Femur (tissue), 1 donor: ENCODE results near the gene LZTR1.

Source experiments
- DNase-seq: peaks from one replicate; pipeline ENCODE4 v3.0.0-alpha.2; 2017

Gene LZTR1

GRCh38 chr22:20983081-20983771 is 1.1 kb downstream of the LZTR1 start:
- DNase-seq: no peak

DNA sequence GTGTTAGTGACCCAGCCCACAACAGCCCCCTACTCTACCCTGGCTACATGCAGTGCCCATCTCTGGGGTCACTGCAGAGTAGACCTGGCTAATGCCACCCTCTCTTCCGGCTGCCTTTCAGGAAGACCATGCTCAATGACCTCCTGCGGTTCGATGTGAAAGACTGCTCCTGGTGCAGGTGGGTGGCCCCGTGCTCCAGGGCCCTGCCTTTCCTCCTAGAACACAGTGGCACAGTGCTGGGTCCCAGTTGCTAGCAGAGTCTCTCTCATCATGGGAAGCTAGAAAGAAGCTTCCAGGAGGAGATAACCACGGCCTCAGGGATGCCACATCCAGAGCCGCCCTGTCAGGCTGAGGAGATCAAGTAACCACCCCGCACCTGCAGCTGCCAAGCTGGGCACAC is 3.6 kb downstream of the LZTR1 start:
- no peak for DNase-seq

DNA sequence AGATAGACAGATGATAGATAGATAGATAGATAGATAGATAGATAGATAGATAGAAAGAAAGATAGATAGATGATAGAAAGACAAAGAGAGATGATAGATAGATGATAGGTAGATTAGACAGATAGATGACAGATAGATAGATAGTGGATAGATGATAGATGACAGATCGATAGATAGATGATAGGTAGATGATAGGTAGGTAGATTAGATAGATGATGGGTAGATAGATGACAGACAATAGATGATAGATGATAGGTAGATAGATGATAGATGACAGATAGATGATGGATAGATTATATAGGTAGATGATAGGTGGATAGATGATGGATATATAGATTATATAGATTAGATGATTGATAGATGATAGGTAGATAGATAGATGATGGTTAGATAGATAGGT is 4.3 kb downstream of the LZTR1 start:
- no peak for DNase-seq

- DNase-seq: no peak
These were observed 5.3 kb downstream of the LZTR1 start for GRCh38 chr22:20987375-20987774.

DNA sequence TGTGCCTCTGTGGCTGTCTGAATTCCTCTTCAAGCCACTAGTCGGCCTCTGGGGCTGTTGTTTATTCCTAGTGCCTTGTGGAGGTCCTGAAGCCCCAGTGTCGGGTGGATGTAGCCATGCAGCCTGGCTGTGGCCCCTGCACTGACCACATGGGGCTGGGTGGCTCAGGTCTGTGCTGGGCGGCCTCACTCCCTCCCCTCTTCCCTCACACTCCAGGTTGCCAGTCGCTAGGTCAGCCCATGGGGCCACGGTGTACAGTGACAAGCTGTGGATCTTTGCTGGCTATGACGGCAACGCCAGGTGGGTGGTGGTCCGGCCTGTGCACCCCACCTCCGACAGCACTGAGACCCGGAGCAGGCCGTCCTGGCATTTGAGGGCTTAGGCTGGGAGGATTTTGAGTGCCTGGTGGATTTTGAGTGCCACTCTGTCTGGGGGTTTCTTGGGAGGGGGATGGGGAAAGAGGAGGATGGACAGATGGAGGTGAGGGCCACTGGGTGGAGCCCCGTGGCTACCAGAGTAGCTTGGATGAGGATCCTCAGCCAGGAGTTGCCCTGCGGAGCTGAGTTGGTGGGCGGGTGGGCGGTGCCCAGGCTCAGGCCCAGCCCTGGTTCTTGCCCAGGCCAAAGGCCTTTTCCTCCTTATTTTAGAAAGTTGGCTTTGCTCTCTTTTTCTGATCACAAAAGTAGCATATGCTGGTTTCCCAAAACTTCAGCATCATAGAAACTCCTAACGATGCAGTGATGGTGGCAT is 6.7 kb downstream of the LZTR1 start:
- no peak for DNase-seq

DNA sequence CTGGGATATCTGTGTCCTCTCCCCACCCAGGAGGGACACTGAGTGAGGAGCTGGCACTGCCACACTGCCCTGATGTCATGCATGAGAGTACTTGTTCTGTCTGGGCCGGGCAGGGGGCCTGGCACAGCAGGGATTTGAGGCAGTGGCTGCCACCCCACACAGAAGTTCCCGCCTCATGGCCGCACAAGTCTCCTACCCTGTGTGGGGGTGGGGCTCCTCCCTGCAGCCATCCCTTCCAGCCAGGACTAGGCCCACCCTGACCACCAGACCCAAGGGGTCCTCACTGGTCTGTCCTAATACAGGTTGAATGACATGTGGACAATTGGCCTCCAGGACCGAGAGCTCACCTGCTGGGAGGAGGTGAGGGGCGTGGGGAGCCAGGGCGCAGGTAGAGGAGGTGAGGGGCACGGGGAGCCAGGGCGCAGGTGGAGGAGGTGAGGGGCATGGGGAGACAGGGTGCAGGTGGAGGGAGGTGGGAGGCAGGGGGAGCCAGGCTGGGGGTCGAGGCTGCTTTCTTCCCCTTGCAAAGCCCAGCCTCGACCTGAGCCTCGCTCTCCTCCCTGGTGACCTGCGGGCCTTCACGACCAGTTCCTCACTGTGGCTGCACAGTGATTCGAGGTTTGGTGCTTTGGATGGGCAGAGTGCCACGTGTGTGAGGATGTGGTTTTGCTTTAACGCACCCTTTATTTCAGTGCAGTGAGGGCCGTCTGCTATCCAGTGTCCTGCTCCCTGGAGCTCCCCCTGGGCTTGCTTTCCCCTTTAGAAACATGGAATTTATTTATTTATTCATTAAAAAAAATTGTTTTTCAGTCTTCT is 7.4 kb downstream of the LZTR1 start:
- DNase-seq: no peak

DNA sequence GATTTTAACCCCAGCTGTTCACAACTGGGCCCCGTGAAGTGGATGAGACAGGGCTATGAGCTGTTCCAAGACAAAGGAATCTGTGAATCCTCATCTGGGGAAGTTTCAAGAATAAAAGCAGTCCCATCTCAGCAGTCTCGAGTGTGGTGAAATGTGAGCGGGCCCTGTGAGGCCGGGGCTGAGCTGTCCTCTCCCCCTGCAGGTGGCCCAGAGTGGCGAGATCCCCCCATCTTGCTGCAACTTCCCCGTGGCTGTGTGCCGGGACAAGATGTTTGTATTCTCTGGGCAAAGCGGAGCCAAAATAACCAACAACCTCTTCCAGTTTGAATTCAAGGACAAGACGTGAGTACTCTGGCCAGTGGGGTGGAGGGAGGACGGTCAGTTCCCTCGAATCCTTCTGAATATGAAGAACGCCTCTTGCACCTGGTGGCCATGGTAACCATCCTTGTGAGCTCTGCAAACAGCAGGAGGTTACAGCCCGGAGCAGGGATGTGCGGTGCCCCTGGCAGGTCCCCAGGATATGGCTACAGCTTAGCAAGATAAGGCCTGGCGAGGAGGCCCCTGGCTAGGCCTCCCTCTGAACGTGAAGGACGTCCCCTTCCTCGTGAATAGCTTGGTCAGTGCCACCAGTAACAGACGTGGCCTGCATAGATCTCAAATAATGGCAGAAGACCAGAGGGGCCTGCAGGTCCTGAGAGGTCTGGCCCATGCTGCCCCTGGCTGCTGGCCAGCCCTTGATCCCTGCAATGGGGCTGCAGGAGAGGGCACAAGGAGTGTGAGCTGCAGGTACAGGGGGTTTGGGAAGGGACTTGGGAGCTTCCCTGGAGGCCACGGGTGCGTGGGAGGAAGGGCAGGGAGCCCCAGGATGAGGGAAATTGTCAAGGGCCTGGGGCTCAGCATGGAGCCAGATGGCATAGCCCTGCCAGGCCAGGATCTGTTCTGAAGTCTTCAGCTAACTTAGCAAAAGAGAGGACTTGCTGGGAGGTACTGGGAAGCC is 8.4 kb downstream of the LZTR1 start:
- DNase-seq: no peak

GRCh38 chr22:20991252-20992055 is 9.4 kb downstream of the LZTR1 start:
- no peak for DNase-seq

- no peak for DNase-seq
These were observed 10.0 kb downstream of the LZTR1 start for GRCh38 chr22:20992056-20992442.

- no peak for DNase-seq
These were observed 10.6 kb downstream of the LZTR1 start for GRCh38 chr22:20992456-20993303.

DNA sequence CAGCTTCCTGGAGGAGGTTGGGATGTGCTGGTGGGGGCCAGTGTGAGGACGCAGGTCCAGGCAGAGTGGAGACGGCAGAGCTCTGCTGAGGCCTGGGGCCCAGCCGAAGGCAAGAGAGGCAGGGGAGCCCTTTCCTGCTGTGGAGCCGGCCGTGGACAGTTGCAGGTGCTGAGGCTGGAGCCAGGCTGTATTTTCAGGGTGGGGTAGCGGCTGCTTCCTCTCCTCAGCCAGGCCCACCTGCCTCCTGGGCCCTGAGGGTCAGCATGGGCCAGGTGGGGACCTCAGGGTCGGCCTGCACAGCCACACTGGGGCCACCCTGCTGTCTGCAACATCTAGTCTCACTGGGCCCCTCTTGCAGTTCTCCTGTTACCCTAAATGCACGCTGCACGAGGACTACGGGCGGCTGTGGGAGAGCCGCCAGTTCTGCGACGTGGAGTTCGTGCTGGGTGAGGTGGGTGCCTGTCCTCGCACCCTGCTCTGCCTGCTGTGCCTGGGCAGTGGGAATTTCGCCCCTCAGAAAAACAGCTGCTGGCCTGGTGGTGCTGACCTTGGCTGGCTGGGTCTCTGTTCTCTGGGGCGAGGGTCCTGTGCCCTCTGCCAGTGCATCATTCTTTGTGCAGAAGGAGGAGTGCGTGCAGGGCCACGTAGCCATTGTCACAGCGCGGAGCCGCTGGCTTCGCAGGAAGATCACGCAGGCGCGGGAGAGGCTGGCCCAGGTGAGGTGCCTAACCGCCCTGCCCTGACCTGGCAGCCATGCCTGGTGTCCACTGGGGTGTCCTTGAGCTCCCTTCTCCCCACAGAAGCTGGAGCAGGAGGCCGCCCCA is 11.4 kb downstream of the LZTR1 start:
- DNase-seq: no peak

DNA sequence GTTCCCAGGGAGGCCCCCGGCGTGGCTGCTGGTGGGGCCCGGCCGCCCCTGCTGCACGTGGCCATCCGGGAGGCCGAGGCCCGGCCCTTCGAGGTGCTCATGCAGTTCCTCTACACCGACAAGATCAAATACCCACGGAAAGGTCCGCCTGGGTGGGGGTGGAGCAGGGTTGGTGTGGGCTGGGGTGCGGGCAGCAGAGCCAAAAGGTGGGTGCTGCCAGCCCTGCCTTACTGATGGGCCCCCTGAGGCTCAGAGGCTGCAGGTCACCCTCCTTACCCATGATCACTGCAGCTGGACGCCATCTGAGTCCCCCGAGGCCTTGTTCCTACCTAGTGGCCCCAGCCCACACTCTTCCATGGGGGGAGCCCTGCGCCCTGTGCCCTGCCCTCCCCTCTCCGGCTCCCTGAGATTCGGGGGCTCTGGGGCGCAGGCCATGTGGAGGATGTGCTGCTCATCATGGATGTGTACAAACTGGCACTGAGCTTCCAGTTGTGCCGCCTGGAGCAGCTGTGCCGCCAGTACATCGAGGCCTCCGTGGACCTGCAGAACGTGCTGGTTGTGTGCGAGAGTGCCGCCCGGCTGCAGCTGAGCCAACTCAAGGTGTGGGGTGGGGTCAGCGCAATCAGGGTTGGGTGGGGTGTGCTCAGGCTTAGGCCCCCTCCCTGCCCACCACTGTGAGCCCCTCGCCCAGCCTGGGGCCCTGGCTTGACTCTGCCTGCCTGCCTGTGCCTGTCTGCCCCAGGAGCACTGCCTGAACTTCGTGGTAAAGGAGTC is 12.2 kb downstream of the LZTR1 start:
- no peak for DNase-seq

GRCh38 chr22:20994902-20995241 is 12.8 kb downstream of the LZTR1 start:
- no peak for DNase-seq

GRCh38 chr22:20995329-20996030 is 13.4 kb downstream of the LZTR1 start:
- DNase-seq: no peak

DNA sequence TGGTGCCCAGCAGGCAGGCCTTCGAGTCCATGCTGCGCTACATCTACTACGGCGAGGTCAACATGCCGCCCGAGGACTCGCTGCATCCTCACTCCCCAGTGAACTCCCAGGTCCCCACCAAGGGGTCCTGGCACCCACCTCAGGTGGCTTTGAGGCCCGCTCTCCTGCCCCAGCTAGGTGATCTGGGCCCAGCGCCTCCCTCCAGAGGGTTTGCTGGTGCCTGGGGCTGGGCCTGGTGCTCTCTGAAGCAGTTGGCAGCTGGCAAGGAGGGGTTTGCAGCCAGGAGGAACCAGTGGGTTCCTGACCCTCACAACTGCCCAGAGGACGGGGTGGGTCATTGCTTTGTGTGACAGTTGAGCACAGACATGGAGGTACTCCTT is 13.9 kb downstream of the LZTR1 start:
- no peak for DNase-seq

DNA sequence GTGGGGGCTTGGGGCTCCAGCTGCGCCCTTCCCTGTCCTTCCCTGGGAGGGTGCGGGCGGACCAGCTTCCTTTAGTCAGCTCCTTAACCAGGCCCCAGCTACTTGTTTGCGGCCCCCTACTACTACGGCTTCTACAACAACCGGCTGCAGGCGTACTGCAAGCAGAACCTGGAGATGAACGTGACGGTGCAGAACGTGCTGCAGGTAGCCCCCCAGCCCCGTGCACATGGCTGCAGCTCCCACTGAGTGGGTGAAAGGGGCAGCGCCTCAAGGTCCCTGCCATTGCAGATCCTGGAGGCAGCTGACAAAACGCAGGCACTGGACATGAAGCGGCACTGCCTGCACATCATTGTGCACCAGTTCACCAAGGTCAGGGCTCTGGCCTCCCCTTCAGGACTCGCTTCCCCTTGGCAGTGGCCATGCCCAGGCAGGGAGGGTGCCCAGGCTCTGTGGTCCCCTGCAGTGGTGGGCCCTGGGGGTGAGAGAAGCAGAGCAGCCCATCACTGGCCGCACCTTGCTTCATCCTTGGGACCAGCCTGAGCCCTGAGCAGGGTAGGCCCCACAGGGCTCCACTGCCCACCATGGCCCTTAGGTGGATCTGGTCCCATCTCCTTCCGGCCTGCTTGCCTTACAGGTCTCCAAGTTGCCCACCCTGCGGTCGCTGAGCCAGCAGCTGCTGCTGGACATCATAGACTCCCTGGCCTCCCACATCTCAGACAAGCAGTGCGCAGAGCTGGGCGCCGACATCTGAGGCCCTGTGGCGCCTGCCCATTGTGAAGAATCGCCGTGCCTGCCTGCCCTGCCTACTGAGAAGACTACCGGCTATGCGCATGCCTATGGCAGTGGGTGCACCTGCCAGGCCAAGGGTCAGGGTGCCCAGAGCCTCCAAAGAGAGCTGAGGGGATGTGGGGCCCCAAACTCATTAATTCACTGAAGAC is 14.8 kb downstream of the LZTR1 start:
- peak; percentile 19 for DNase-seq
